Lung microvascular endothelial cell (primary cell): ENCODE measurements around the gene OR1Q1. TPM values are rescaled to one million over a fixed set of nuclear protein-coding genes. Genes with fewer than 3 reads are reported as not detected.
"Not testable (repeated sequence)": the region's sequence is repeated elsewhere in the genome, so short reads cannot be mapped to it uniquely, and the experiment has no call there.

Experiments
- DNase-seq, 2 donors: peaks; one replicate each; pipeline versions ENCODE4 v3.0.0 to v3.0.0-alpha.2; 2010; ENCODE audit warnings: low read depth in 2 of 2
- total RNA-seq: library from RNA; depleted of rRNA; stranded (reverse); fragments of >200 nt; gene quantifications from 2 replicates; pipeline ENCODE4 v1.2.1, GENCODE V29; 2014

OR1Q1 gene
- not detected in 2 replicates for total RNA-seq

DNA sequence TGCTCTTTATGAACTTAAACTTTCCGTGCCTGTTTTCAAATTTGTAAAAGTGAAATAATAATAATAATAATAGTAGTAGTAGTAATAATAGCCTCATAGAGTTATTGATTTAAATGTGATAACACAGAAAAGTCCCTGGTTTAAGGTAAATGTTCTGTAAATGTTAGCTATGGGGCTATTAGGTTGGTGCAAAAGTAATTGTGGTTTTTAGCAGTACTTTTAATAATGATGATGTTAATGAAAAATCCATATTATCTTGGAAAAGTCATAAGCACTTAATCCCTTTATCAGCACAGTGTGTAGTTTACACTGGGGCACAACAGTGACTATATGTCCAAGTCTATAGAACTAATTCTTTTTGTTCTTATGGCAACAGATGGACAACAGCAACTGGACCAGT is at the start of gene OR1Q1:
TSS of gene OR1Q1 (plus strand) at position 377 of the 400 bp plus-strand sequence. CDS start at position 377, 0 bp downstream.
- no peak for DNase-seq

GRCh38 chr9:122567901-122568300 is 46.6 kb upstream of the OR1Q1 start:
- DNase-seq, result no peak

GRCh38 chr9:122572456-122572855 is 42.1 kb upstream of the OR1Q1 start:
- no peak for DNase-seq

DNA sequence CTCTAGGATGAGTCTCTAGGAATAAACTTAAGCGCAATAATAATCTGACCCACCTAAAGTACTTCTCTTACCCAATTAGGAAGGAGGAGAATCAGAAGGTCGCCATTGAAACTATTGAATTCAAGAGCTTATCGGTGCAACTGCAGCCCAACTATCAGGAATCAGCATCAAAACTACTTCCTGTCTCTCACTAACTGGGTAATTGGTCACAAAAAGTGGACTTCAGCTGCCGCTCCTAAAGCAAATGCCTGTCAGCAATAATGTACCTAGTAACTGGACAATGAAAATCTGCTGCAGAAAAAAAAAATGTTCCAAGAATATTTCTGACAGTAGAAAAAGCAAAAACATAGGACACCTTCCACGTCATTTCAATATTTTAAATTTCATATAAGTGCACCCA is 34.7 kb upstream of the OR1Q1 start:
- DNase-seq, result peak in 1 of 2 donors; percentile 2

DNA sequence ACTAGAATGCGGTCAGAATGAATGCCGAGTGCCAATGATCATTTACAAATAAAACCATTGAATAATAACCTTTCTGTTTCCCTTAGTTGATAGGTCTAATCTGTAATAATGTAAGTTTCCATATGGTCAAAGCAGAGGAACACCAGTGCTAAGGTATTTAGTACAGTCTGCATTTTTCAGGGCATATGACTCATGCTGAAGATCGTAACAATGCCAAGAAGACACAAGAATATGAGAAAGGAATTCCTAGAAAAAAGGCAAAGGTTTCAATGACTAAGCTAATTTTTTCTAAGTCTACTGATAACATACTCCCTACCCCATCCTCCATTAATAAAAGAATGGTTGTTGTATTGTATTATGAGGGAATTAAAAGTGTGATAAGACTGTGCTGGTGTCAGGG is 34.2 kb upstream of the OR1Q1 start:
- peak in 1 of 2 donors; percentile 53 for DNase-seq

- not testable (repeated sequence) for DNase-seq
These were observed 31.3 kb upstream of the OR1Q1 start, which contains the start of gene OR1L8 for GRCh38 chr9:122583284-122583683. Gene OR1L8, minus strand, starts transcription at chr9:122583384. Its CDS starts 14,907 bp downstream, at chr9:122568477.

DNA sequence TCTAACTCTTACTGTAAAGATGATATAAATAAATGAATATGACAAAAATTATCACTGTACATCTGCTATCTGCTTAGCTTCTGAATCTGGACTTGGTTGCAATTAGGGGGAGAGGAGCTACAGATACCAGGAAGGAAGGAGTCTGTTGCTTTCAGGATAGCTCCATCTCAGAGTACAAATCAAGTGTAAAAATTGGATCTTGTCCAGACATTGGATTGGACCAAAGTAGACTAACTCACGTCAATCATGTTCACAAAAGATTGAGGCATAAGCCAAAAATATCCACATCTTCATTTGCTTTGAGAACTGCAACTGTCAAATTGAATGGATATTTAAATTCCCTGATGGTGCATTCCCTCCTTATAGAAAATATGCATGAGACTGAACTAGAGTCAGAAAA is 8.8 kb upstream of the OR1Q1 start:
- DNase-seq, result no peak

DNA sequence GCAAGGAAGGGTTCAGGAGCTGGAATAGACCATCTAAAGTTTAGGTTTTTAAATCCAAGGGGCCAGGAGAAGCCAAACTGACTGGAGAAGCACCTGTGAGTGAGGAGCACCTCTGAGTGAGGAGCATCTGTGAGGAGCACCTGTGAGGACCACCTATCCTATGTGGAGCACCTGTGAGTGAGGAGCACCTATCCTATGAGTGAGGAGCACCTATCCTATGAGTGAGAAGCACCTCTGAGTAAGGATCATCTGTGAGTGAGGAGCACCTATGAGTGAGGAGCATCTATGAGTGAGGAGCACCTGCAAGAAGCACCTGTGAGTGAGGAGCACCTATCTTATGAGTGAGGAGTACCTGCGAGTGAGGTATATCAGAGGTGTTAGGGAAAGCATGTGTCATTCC is 8.0 kb upstream of the OR1Q1 start:
- DNase-seq, result no peak

DNA sequence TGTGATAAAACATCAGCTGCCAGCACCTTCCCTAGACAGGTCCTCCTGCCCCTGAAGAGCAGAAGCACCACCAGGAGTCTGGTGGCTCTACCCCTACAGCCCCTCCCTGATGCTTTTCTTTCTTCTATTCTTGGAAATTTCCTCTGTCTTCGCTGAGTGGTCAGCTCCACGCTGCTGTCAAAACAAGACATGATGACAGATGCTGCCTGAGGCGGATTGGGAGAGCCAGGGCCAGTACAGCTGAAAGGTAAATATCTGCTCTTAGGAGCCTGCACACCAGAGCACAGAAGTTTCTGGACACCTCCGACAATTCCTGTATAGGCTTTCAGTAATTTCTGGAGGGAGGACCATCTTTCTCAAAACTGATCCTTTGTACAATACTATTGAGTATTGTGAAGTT is 4.7 kb upstream of the OR1Q1 start:
- DNase-seq, result no peak

GRCh38 chr9:122619996-122620395 is 5.5 kb downstream of the OR1Q1 start:
- DNase-seq, result peak; percentile 1 to 69

DNA sequence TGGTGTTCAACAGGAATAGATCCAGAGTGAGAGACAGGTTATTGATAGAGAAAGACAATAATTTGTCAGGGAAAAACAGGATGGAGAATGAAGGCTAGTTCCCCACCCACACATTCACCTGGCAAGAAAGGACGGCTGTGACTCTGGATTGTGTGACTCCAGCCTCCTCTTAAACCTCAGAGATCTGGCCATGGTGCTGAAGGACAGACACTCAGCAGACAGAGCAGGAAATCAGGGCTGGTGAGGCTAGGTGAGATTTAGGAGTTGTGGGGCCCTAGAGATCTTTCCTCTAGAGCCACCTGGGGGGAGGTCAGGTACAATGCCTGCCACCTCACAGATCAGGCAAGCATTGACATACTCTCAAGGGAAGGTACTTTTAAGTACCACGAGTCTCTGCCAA is 27.7 kb downstream of the OR1Q1 start:
- DNase-seq, result peak; percentile 19 to 35

DNA sequence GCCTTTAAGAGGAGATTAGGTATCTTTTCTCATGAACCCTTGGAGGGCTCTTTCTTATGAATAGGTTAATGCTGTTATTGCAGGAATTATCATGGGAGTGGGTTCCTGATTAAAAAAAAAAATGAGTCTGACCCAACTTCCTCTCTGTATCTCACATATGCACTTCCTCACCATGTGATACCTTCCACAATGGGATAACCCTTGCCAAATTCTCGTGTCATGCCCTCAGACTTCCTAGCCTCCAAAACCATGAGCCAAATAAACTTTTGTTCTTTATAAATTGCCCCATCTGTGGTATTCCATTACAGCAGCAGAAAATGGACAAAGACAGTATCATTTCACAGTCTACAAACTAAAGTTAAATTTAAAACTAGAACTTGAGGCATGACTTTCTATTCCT is 41.8 kb downstream of the OR1Q1 start:
- peak; percentile 81 to 98 for DNase-seq

- DNase-seq, result no peak
These were observed 43.0 kb downstream of the OR1Q1 start, which contains the start of gene OR1B1 for GRCh38 chr9:122657527-122657926. Gene OR1B1, minus strand, starts transcription at chr9:122657627.

GRCh38 chr9:122661416-122661815 is 46.9 kb downstream of the OR1Q1 start, which contains the start of gene OR1L1:
Gene OR1L1, plus strand, starts transcription at chr9:122661716. Its CDS starts 0 bp downstream, at chr9:122661716.
- no peak for DNase-seq

Other genes starting within 250 kb of the OR1Q1 start
- 1.4 and 1.5 TPM in 2 replicates for gene PTGS1, start 243.7 kb upstream of the OR1Q1 start, total RNA-seq
- not detected in 2 replicates for gene OR1J1, start 136.8 kb upstream of the OR1Q1 start, total RNA-seq
- gene OR1J2, start 103.9 kb upstream of the OR1Q1 start, total RNA-seq, result not detected in 2 replicates
- not detected in 2 replicates for gene OR1J4, start 95.6 kb upstream of the OR1Q1 start, total RNA-seq
- gene OR1N1, start 87.4 kb upstream of the OR1Q1 start, total RNA-seq, result not detected in 2 replicates
- not detected in 2 replicates for gene OR1N2, start 61.6 kb upstream of the OR1Q1 start, total RNA-seq
- gene OR1L8, start 31.4 kb upstream of the OR1Q1 start, total RNA-seq, result 0.20 and 0.22 TPM in 2 replicates
- gene OR1B1, start 42.9 kb downstream of the OR1Q1 start, total RNA-seq, result 0.20 and 0.22 TPM in 2 replicates
- gene OR1L1, start 47.0 kb downstream of the OR1Q1 start, total RNA-seq, result not detected in 2 replicates
- gene OR1L3, start 60.4 kb downstream of the OR1Q1 start, total RNA-seq, result not detected in 2 replicates
- gene OR1L4, start 109.3 kb downstream of the OR1Q1 start, total RNA-seq, result not detected in 2 replicates
- gene OR1L6, start 127.6 kb downstream of the OR1Q1 start, total RNA-seq, result not detected in 2 replicates
- gene OR5C1, start 174.2 kb downstream of the OR1Q1 start, total RNA-seq, result not detected in 2 replicates
- not detected in 2 replicates for gene OR1K1, start 185.4 kb downstream of the OR1Q1 start, total RNA-seq
- gene PDCL, start 213.8 kb downstream of the OR1Q1 start, total RNA-seq, result 58.4 and 101 TPM in 2 replicates